ENCODE data around the gene PRKRIP1.
"Not testable (repeated sequence)": the region's sequence is repeated elsewhere in the genome, so short reads cannot be mapped to it uniquely, and the experiment has no call there.

Gene PRKRIP1

GRCh38 chr7:102404005-102404861 is 8.1 kb downstream of the PRKRIP1 start:
- DNase-seq: peak; percentile 53

- DNase-seq: not testable (repeated sequence)
Measured at GRCh38 chr7:102404862-102405188, 8.7 kb downstream of the PRKRIP1 start.

DNA sequence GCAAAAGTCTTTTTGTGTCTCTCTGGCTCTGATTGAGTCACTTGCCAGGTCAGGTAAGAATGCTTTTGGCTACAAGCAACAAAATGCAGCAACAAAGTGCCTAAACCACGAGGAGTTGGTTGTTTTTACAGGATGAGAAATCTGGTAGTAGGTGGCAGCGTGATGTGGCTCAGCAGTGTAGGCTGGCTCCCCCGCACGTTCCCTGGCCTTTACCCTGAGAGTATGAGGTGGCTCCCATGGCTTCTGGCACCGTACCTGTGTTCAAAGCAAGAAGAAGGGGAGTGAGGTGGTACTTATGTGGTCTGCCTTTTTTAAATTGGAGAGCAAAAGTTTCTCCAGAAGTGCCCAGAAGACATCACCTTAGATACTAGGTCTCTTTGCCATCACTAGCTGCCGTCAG is 11.7 kb downstream of the PRKRIP1 start:
- no peak for DNase-seq

DNA sequence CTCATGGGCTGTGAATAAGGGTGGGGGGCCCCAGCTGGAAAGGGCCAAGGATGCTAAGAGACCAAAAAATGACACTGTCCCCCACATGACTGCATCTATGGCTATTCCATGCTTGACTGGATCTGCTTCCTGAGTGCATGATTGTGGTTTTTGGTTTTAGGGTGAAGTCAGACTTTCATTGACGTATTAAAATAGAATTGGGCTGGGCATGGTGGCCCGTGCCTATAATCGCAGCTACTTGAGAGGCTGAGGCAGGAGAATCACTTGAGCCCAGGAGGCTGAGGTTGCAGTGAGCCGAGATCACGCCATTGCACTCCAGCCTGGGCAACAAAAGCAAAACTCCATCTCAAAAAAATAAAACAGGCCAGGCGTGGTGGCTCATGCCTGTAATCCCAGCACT is 12.4 kb downstream of the PRKRIP1 start:
- DNase-seq: not testable (repeated sequence)

GRCh38 chr7:102409340-102409739 is 13.2 kb downstream of the PRKRIP1 start:
- no peak for DNase-seq

DNA sequence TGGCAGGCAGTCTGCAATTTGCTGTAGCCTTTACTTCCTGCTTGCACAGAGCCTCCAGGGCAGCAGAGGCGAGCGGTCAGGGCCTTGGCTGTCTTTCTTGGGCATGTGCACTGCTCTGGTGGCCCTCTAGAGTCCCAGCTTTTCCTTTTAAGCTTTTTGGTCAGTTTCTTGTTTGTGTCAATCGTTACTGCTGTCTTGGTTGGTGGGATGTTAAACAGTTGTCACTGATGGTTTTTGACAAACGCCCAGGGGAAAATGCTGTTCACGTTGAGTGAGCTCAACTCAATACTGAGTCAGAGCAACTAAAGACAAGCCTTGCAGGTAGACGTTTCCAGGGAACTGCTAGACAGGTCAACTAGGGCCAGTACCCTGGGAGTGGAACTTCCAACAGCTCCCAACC is 14.0 kb downstream of the PRKRIP1 start:
- DNase-seq: no peak

DNA sequence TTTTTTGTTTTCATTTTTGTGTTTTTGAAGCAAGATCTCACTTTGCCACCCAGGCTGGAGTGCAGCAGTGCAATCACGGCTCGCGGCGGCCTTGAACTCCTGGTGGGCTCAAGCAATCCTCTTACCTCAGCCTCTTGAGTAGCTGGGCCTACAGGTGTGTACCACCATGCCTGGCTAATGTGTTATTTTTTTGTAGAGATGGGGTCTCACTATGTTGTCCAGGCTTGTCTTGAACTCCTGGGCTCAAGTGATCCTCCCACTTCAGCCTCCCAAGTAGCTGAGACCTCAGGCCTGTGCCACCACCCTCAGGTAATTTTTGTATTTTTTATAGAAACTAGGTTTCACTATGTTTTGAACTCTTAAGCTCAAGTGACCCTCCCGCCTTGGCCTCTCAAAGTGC is 14.8 kb downstream of the PRKRIP1 start:
- DNase-seq: no peak

GRCh38 chr7:102412548-102412947 is 16.4 kb downstream of the PRKRIP1 start:
- DNase-seq: no peak

DNA sequence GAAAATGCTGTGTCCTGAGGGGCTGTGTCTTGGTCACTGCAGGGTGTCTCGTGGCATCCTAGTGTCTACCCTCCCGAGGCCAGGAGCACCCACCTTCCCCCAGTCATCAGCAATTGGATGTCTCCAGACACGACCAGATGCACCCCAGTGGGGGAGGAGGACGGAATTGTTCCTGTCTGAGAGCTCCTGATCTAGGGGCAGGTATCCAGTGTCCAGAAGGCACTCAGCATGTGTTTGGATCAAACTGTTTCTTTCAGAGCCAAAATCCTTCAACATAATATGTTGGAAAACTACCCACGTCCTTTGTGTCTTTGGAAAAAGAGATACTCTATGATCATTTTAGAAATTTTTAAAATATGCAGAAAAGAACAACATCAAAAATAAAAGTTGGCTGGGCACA is 16.9 kb downstream of the PRKRIP1 start:
- no peak for DNase-seq

DNA sequence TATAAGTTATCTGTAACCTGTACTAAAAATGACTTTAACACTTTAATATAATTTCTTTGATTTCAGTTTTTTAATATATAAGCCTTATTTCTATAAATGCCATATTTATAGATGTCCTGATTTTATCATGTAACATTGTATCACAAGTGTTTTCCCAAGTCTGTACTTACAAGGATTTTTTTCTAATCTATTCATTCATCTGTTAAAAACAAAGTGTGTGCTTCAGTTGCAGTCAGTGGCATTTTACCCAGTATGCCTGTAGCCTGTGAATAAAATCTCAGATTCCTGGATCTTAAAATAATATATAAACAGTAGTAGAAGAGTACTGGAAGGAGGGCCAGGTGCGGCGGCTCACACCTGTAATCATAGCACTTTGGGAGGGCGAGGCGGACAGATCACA is 17.4 kb downstream of the PRKRIP1 start:
- DNase-seq: no peak

GRCh38 chr7:102415685-102416225 is 19.6 kb downstream of the PRKRIP1 start:
- no peak for DNase-seq

GRCh38 chr7:102416406-102416805 is 20.2 kb downstream of the PRKRIP1 start:
- DNase-seq: no peak

DNA sequence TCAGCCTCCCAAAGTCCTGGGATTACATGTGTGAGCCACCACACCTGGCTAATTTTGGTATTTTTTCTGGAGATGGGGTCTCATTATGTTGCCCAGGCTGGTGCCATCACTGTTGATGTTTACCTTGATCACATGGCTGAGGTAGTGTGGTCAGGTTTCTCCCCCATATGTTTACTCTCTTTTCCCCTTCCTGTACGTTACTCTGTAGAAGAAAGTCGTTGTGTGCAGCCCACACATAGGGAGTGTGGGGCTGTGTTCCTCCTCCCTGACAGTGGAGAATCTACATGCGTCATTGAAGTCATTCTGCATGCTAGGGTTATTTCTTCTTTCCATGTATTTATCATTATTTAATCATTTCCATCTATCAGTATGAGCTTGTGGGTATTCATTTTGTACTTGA is 20.9 kb downstream of the PRKRIP1 start:
- no peak for DNase-seq

DNA sequence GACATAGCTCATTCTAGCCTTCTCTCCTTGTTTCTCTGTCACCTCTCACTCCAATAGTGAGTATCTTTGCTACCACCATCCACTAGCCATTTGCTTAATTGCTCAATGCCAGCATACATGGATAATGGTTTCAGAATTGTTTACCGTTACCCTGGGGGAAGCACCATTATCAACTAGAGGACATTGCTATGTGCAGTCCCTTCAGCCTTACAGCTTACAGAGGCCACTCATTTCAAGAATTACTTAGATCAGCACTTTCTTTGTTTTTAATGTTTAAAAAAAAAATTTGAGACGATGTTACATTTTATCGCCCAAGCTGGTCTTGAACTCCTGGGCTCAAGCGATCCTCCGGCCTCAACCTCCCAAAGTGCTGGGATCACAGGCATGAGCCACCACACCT is 22.4 kb downstream of the PRKRIP1 start:
- DNase-seq: no peak

- DNase-seq: no peak
Measured at GRCh38 chr7:102421706-102422240, 25.6 kb downstream of the PRKRIP1 start.

GRCh38 chr7:102424129-102424551 is 28.0 kb downstream of the PRKRIP1 start:
- no peak for DNase-seq

DNA sequence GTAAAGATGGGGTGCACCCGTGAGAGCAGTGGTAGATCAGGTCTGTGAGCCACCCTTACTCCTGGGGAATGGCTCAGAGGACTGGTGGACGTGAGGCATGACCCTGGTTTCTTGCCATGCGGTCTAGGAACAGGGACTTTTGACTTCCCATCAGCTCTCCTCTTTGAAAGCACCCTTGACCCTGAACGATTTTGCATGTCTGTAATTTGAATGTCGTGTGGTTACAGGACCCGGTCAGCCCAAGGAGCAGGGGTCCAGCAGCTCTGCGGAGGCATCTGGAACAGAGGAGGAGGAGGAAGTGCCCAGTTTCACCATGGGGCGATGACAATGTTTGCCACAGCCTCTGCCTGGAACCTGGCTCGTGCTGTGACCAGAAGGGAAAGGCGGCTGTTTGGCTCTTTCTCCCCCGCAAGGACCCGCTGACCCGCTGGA is 28.6 kb downstream of the PRKRIP1 start:
- no peak for DNase-seq

DNA sequence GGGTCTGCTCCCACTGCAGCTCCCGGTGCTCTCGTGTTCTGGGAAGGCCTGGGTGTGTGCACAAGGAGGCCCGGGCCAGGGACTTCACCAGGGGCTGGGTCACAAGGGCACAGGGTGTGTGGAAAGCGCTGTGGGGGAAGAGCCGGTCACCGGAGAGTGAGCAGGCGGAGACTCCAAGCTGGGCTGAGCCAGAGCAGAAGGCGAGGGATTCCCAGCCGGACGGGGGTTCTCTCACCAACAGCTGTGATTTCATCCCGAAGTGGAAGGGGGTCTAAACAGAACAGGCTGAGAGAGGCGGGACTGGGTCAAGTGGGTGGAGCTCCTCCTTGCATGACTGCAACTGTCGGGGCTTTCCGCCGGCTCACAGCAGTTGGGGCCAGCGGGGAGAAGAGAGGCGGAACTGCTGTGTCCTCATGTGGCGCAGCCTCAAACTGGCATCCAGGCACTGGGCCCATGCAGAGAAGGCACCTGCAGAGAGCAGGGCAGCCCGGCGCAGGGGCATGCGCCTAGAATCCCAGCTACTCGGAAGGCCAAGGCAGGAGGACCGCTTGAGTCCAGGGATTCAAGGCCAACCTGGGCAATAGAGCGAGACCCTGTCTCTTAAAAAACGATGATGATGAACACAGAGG is 29.6 kb downstream of the PRKRIP1 start:
- no peak for DNase-seq

DNA sequence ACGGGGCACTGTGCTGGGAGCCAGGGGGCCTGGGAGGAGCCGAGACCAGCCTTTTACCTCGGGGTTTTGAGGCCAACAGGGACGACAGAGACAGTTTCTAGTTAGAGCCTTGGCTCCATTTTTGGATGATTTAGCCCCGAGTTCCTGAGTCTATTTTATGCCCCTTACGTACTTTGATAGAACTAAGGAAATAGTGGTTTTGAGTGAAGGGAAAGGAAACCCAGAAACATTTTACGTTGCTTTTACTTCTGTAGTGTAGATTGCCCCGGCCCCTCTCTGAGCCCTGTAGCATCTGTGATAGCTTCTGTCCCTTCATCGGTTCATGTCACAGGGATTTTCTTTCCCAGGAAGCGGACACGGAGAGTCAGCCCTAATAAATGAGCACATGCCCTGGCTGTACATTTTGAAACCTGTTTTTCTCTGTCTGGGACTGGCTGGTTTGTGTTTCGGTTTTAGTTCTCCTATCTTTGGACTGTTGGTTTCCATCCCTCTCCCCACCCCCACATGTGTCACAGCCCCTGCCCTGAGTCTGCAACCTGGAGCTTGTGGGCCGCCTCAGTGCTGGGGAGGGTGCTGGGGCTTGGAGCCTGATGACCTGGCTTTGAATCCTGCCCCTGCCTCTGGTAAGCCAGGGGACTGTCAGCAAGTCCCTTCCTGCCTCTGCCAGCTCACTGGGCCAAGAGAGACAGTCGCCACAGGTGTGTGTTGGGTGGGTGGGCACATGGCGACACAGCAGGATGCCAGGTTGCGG is 30.3 kb downstream of the PRKRIP1 start:
- DNase-seq: no peak

DNA sequence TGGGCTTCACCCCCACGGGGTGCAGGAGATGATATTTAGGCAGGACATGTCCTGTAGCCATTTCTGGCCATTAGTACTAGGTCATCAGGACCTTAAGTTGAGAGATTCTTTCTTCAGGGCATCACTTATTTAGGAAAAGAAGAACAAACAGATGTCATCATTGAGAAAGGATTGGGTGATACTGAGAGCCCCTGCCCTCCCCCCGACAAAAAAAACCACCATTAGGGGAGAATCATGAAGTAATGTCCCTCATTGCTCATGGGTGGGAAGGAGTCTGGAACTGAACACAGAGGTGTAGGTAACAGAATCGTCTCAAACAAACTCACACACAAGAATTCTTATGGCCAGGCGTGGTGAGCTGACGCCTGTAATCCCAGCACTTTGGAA is 30.8 kb downstream of the PRKRIP1 start:
- DNase-seq: no peak

- DNase-seq: no peak
Measured at GRCh38 chr7:102429141-102429899, 33.2 kb downstream of the PRKRIP1 start.

DNA sequence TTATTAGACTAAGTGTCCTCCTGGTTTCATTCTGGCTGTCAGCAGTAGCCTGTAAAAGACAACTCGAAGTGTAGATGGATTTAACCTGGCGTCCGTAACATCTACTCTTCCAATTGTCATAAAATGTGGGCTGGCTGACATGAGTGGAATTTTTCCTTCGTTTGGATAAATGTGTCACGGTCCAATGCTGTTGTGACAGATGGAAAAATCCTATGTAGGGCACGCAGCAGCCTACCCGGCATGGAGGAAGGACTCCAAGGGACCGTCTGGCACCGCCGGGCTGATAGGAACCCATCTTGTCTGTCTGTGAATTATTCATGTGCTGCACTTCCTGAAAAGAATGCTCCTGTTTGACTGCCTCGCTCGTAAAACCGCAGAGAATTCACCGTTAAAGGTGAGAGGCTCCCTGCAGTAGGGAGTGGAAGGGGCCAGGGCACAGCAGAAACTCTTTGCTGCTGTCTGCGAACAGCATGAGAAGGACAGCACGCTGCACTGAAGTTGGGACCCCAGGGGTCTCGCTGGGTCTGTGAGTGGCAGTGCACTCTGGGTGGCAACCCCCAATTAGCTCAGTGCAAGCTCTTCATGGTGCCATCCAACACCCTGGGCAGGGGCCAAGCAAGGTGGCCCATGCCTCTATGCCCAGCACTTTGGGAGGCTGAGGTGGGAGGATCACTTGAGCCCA is 35.6 kb downstream of the PRKRIP1 start:
- no peak for DNase-seq

Data from NCI-H146 (cell line).